HepG2 (cell line): ENCODE data around the gene ZNF578. TPM values are rescaled to one million over a fixed set of nuclear protein-coding genes. Genes with fewer than 3 reads are reported as not detected.
A peak's percentile ranks its signal among the peaks of the same experiment; 100 is the strongest.

ENCODE experiments used
- ATAD3A ChIP-seq: sonication (generic); formaldehyde crosslinking; IDR thresholded peaks from 2 replicates; pipeline ENCODE4 v1.4.0; 2020; ENCODE audit warnings: missing genetic modification reagents
- ETV5 ChIP-seq: IDR thresholded peaks from 2 replicates; pipeline ENCODE4 v1.6.1; 2018; ENCODE audit warnings: missing biosample characterization, missing genetic modification reagents, inconsistent platforms, borderline replicate concordance
- FOXK1 ChIP-seq: sonication (generic); formaldehyde crosslinking; IDR thresholded peaks from 2 replicates; pipeline ENCODE4 v1.4.0; 2020; ENCODE audit warnings: low read depth, missing genetic modification reagents, borderline replicate concordance
- HNF4A ChIP-seq: sonication (generic); formaldehyde crosslinking; IDR thresholded peaks from 2 replicates; pipeline ENCODE4 v1.4.0; 2020; ENCODE audit warnings: missing genetic modification reagents
- KDM3A ChIP-seq: IDR thresholded peaks from 2 replicates; pipeline ENCODE4 v1.6.1; 2018; ENCODE audit warnings: low read depth, missing compliant biosample characterization
- NFYC ChIP-seq: IDR thresholded peaks from 2 replicates; pipeline ENCODE4 v1.6.1; 2016; ENCODE audit warnings: missing genetic modification reagents, missing compliant biosample characterization
- SMAD9 ChIP-seq: sonication (generic); formaldehyde crosslinking; IDR thresholded peaks from 2 replicates; pipeline ENCODE4 v1.5.1; 2020; ENCODE audit warnings: mild to moderate bottlenecking, missing genetic modification reagents
- THYN1 ChIP-seq: sonication (generic); formaldehyde crosslinking; IDR thresholded peaks from 2 replicates; pipeline ENCODE4 v1.8.1; 2023; ENCODE audit warnings: low read depth, mild to moderate bottlenecking, moderate library complexity, missing genetic modification reagents, borderline replicate concordance
- XRCC5 ChIP-seq: fragments of 200-400 bp; formaldehyde crosslinking; optimal IDR thresholded peaks from 2 replicates; pipeline ENCODE3; 2017; ENCODE audit warnings: mild to moderate bottlenecking, low read length
- ZFP37 ChIP-seq: sonication (generic); formaldehyde crosslinking; IDR thresholded peaks from 2 replicates; pipeline ENCODE4 v1.4.0; 2020; ENCODE audit warnings: missing genetic modification reagents, borderline replicate concordance
- ZIK1 ChIP-seq: sonication (generic); formaldehyde crosslinking; IDR thresholded peaks from 2 replicates; pipeline ENCODE4 v1.5.0; 2020; ENCODE audit warnings: mild to moderate bottlenecking, low read depth, missing genetic modification reagents, borderline replicate concordance
- ZNF431 ChIP-seq: sonication (generic); formaldehyde crosslinking; IDR thresholded peaks from 2 replicates; pipeline ENCODE4 v1.9.0; 2022; ENCODE audit warnings: missing genetic modification reagents, low read depth, mild to moderate bottlenecking, borderline replicate concordance
- ZNF44 ChIP-seq: sonication (generic); formaldehyde crosslinking; IDR thresholded peaks from 2 replicates; pipeline ENCODE4 v1.5.1; 2020; ENCODE audit warnings: mild to moderate bottlenecking, missing genetic modification reagents
- ZNF670 ChIP-seq: sonication (generic); formaldehyde crosslinking; IDR thresholded peaks from 2 replicates; pipeline ENCODE4 v1.8.0; 2022; ENCODE audit warnings: mild to moderate bottlenecking, missing genetic modification reagents, borderline replicate concordance
- polyA plus RNA-seq, 8 experiments: library from polyadenylated mRNA; depleted of rRNA in 3 of 8; stranded (reverse) in 7 of 8; unstranded in 1 of 8; fragments of >200 nt; fragmentation: Illumina TruSeq in 4 of 8; extraction: Trizol in 4 of 8; gene quantifications; 2 replicates each; pipeline versions ENCODE4 v1.2.1 to v1.2.3, GENCODE V29; 2011 to 2016; ENCODE audit warnings: low read depth in 4 of 8, missing spikeins in 1 of 8, mixed read lengths in 1 of 8; ENCODE audit not compliant: insufficient read depth in 1 of 8
- total RNA-seq, 5 experiments: library from RNA; depleted of rRNA; stranded (reverse); fragments of >200 nt; fragmentation: Illumina TruSeq; extraction: Trizol; gene quantifications; 2 replicates each; pipeline ENCODE4 v1.2.3, GENCODE V29; 2016; ENCODE audit warnings: low read depth in 1 of 5
- TF ChIP-seq, protein P1 (sequence below): sonication (generic); formaldehyde crosslinking; IDR thresholded peaks from 2 replicates; pipeline ENCODE4 v1.4.0; 2020; ENCODE audit warnings: missing genetic modification reagents, borderline replicate concordance
- TF ChIP-seq, protein P2 (sequence below): sonication (generic); formaldehyde crosslinking; IDR thresholded peaks from 2 replicates; pipeline ENCODE4 v1.4.0; 2020; ENCODE audit warnings: mild to moderate bottlenecking, missing genetic modification reagents
- TF ChIP-seq, protein P3 (sequence below): sonication (generic); formaldehyde crosslinking; IDR thresholded peaks from 2 replicates; pipeline ENCODE4 v1.4.0; 2020; ENCODE audit warnings: mild to moderate bottlenecking, missing genetic modification reagents
- TF ChIP-seq, protein P4 (sequence below): sonication (generic); formaldehyde crosslinking; IDR thresholded peaks from 2 replicates; pipeline ENCODE4 v1.5.1; 2020; ENCODE audit warnings: missing genetic modification reagents, mild to moderate bottlenecking, borderline replicate concordance

ZNF578 gene
- total and polyA plus RNA-seq, 2 of the 13 experiments (the other 11 are each of a cell fraction or from before 2014, with no cell fraction given), result not detected

DNA sequence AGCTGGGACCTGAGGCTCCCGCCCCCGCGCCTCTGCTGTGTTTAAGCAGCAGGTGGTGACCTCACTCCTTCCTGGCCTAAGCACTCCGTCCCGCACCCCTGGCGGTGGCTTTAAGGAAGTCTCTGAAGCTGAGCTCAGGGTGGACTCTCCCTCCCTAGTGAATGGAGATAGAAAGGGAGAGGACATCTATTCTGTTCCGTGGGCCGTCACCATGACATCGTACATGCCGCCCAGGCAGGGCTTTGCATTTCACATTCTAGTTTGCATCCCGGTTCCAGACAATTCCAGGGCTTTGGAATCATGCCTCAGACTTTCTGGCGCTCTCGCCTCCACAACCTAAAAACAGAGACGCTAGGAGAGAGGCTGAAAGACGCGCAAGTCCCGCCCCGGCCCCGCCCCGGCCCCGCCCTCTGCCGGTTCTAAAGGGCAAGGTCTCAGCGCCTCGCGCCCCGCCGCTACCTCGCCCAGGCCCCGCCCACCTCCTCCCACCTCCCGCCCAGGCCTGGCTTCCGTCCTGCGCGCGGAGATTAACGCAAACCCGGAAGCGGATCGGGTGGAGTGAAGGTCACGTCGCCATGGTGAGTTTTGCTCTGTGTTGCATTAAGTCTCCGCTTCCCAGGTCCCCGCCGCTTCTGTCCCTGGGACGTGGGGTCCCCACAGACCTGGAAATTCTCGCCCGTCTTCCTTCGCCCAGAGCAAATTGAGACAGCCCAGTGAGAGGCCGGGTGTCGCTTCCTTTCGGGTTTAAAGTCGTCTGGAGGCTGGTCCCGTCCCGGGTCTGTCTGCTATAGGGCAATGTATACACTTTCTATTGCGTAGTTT lies 74.0 kb downstream of the ZNF578 start, which contains the start of gene ZNF808 (continued):
- TF ChIP-seq, protein P1, sequence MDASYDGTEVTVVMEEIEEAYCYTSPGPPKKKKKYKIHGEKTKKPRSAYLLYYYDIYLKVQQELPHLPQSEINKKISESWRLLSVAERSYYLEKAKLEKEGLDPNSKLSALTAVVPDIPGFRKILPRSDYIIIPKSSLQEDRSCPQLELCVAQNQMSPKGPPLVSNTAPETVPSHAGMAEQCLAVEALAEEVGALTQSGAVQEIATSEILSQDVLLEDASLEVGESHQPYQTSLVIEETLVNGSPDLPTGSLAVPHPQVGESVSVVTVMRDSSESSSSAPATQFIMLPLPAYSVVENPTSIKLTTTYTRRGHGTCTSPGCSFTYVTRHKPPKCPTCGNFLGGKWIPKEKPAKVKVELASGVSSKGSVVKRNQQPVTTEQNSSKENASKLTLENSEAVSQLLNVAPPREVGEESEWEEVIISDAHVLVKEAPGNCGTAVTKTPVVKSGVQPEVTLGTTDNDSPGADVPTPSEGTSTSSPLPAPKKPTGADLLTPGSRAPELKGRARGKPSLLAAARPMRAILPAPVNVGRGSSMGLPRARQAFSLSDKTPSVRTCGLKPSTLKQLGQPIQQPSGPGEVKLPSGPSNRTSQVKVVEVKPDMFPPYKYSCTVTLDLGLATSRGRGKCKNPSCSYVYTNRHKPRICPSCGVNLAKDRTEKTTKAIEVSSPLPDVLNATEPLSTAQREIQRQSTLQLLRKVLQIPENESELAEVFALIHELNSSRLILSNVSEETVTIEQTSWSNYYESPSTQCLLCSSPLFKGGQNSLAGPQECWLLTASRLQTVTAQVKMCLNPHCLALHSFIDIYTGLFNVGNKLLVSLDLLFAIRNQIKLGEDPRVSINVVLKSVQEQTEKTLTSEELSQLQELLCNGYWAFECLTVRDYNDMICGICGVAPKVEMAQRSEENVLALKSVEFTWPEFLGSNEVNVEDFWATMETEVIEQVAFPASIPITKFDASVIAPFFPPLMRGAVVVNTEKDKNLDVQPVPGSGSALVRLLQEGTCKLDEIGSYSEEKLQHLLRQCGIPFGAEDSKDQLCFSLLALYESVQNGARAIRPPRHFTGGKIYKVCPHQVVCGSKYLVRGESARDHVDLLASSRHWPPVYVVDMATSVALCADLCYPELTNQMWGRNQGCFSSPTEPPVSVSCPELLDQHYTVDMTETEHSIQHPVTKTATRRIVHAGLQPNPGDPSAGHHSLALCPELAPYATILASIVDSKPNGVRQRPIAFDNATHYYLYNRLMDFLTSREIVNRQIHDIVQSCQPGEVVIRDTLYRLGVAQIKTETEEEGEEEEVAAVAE (CRISPR knock-in tag), result no peak
- no peak for TF ChIP-seq ATAD3A (CRISPR knock-in tag)
- 0 out of 2 replicates have a peak, but pooled peaks have one; percentile 31 for TF ChIP-seq ZNF431 (CRISPR knock-in tag)
- TF ChIP-seq, protein P2, sequence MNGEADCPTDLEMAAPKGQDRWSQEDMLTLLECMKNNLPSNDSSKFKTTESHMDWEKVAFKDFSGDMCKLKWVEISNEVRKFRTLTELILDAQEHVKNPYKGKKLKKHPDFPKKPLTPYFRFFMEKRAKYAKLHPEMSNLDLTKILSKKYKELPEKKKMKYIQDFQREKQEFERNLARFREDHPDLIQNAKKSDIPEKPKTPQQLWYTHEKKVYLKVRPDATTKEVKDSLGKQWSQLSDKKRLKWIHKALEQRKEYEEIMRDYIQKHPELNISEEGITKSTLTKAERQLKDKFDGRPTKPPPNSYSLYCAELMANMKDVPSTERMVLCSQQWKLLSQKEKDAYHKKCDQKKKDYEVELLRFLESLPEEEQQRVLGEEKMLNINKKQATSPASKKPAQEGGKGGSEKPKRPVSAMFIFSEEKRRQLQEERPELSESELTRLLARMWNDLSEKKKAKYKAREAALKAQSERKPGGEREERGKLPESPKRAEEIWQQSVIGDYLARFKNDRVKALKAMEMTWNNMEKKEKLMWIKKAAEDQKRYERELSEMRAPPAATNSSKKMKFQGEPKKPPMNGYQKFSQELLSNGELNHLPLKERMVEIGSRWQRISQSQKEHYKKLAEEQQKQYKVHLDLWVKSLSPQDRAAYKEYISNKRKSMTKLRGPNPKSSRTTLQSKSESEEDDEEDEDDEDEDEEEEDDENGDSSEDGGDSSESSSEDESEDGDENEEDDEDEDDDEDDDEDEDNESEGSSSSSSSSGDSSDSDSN (CRISPR knock-in tag), result no peak
- TF ChIP-seq, protein P3, sequence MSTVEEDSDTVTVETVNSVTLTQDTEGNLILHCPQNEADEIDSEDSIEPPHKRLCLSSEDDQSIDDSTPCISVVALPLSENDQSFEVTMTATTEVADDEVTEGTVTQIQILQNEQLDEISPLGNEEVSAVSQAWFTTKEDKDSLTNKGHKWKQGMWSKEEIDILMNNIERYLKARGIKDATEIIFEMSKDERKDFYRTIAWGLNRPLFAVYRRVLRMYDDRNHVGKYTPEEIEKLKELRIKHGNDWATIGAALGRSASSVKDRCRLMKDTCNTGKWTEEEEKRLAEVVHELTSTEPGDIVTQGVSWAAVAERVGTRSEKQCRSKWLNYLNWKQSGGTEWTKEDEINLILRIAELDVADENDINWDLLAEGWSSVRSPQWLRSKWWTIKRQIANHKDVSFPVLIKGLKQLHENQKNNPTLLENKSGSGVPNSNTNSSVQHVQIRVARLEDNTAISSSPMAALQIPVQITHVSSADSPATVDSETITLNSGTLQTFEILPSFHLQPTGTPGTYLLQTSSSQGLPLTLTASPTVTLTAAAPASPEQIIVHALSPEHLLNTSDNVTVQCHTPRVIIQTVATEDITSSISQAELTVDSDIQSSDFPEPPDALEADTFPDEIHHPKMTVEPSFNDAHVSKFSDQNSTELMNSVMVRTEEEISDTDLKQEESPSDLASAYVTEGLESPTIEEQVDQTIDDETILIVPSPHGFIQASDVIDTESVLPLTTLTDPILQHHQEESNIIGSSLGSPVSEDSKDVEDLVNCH (CRISPR knock-in tag), result no peak
- 0 out of 2 replicates have a peak, but pooled peaks have one; percentile 22 for TF ChIP-seq FOXK1
- no peak for TF ChIP-seq KDM3A (CRISPR knock-in tag)
- no peak for TF ChIP-seq ZIK1 (CRISPR knock-in tag)
- TF ChIP-seq ZNF670 (CRISPR knock-in tag), result no peak
- no peak for TF ChIP-seq THYN1 (CRISPR knock-in tag)
- no peak for TF ChIP-seq ZFP37 (CRISPR knock-in tag)
- TF ChIP-seq ZNF44 (CRISPR knock-in tag), result no peak
- TF ChIP-seq HNF4A (CRISPR knock-in tag), result no peak; the same call in 1 of the 2 replicates
- no peak for TF ChIP-seq SMAD9 (CRISPR knock-in tag)
- TF ChIP-seq, protein P4, sequence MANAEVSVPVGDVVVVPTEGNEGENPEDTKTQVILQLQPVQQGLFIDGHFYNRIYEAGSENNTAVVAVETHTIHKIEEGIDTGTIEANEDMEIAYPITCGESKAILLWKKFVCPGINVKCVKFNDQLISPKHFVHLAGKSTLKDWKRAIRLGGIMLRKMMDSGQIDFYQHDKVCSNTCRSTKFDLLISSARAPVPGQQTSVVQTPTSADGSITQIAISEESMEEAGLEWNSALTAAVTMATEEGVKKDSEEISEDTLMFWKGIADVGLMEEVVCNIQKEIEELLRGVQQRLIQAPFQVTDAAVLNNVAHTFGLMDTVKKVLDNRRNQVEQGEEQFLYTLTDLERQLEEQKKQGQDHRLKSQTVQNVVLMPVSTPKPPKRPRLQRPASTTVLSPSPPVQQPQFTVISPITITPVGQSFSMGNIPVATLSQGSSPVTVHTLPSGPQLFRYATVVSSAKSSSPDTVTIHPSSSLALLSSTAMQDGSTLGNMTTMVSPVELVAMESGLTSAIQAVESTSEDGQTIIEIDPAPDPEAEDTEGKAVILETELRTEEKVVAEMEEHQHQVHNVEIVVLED (CRISPR knock-in tag), result peak; percentile 54; the same call in 1 of the 2 replicates
- no peak for TF ChIP-seq NFYC (CRISPR knock-in tag)
- TF ChIP-seq ETV5 (CRISPR knock-in tag), result peak; percentile 43; the same call in 1 of the 2 replicates
- no peak for TF ChIP-seq XRCC5
